ENCODE measurements around the gene PRR5L.

PRR5L gene

DNA sequence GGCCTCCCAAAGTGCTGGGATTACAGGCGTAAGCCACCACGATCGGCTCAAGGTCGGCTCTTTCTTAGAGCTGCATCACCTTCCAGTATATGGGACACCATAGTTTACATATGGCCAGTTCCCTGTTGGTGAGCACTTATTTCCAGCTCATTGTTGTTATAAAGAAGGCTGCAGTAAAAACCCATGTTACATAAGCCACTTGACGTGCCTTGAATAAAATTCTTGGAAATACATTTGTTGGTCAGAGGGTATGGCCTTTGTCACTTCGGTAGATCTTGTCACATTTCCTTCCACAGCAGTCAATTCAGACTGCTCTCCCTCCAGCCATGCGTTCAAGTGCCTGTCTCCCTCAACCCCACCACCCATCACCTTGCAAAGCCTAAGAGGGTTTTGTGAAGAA is 92.9 kb downstream of the PRR5L start:
- H4K20me1 ChIP-seq (ENCODE audit: insufficient read depth, low read length): no peaks in the 10 kb centered on the region
- no peak overlapping the region for H3K4me3 ChIP-seq (ENCODE audit: low read length)
- no peaks in the 10 kb centered on the region for H3K27me3 ChIP-seq (replicated peaks; ENCODE audit: insufficient read depth, low read length)
- H3K9me3 ChIP-seq (replicated peaks; ENCODE audit: insufficient read depth, low read length): no peaks in the 10 kb centered on the region
- H3K9me2 ChIP-seq (replicated peaks; ENCODE audit: insufficient read depth, low read length): no peaks in the 10 kb centered on the region
- no peak for DNase-seq
- no peak overlapping the region for H3K9ac ChIP-seq (ENCODE audit: low read length)
- no peaks in the 10 kb centered on the region for H3K36me3 ChIP-seq (replicated peaks; ENCODE audit: insufficient read depth, low read length)
- no peak overlapping the region for H3K27ac ChIP-seq (ENCODE audit: low read length)
- H3K79me2 ChIP-seq (ENCODE audit: low read length): no peaks in the 10 kb centered on the region
- TF ChIP-seq, protein P1, sequence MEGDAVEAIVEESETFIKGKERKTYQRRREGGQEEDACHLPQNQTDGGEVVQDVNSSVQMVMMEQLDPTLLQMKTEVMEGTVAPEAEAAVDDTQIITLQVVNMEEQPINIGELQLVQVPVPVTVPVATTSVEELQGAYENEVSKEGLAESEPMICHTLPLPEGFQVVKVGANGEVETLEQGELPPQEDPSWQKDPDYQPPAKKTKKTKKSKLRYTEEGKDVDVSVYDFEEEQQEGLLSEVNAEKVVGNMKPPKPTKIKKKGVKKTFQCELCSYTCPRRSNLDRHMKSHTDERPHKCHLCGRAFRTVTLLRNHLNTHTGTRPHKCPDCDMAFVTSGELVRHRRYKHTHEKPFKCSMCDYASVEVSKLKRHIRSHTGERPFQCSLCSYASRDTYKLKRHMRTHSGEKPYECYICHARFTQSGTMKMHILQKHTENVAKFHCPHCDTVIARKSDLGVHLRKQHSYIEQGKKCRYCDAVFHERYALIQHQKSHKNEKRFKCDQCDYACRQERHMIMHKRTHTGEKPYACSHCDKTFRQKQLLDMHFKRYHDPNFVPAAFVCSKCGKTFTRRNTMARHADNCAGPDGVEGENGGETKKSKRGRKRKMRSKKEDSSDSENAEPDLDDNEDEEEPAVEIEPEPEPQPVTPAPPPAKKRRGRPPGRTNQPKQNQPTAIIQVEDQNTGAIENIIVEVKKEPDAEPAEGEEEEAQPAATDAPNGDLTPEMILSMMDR (IDR thresholded peaks at IDR 0.05; ENCODE audit: low read length): no peak
- TF ChIP-seq EZH2phosphoT487 (IDR thresholded peaks at IDR 0.05; ENCODE audit: low read length): no peak
- no peak for TF ChIP-seq EZH2 (optimal IDR thresholded peaks at IDR 0.05; ENCODE audit: low read depth, low read length)
- no peaks in the 10 kb centered on the region for H3K4me1 ChIP-seq (ENCODE audit: low read length)
- H2AFZ ChIP-seq (ENCODE audit: low read length): no peak overlapping the region
- H3F3A ChIP-seq (ENCODE audit: insufficient read depth, low read length): no peaks in the 10 kb centered on the region
- H3K4me2 ChIP-seq (ENCODE audit: low read depth, low read length): no peak overlapping the region

GRCh38 chr11:36389811-36390210 is 93.7 kb downstream of the PRR5L start:
- TF ChIP-seq EZH2phosphoT487 (IDR thresholded peaks at IDR 0.05; ENCODE audit: low read length): no peak
- TF ChIP-seq EZH2 (optimal IDR thresholded peaks at IDR 0.05; ENCODE audit: low read depth, low read length): no peak
- TF ChIP-seq, protein P1 (IDR thresholded peaks at IDR 0.05; ENCODE audit: low read length): no peak
- Histone ChIP-seq H3K9ac (ENCODE audit: low read length) (no peak overlapping the region), H3K79me2 (ENCODE audit: low read length) (no peaks in the 10 kb centered on the region), H3K27ac (ENCODE audit: low read length) (no peak overlapping the region), H3K36me3 (replicated peaks; ENCODE audit: insufficient read depth, low read length) (no peaks in the 10 kb centered on the region), H2AFZ (ENCODE audit: low read length) (no peak overlapping the region), H3F3A (ENCODE audit: insufficient read depth, low read length) (no peaks in the 10 kb centered on the region), H3K27me3 (replicated peaks; ENCODE audit: insufficient read depth, low read length) (no peaks in the 10 kb centered on the region), H3K9me2 (replicated peaks; ENCODE audit: insufficient read depth, low read length) (no peaks in the 10 kb centered on the region), H4K20me1 (ENCODE audit: insufficient read depth, low read length) (no peaks in the 10 kb centered on the region), H3K4me1 (ENCODE audit: low read length) (no peaks in the 10 kb centered on the region), H3K4me2 (ENCODE audit: low read depth, low read length) (no peak overlapping the region), H3K4me3 (ENCODE audit: low read length) (no peak overlapping the region), H3K9me3 (replicated peaks; ENCODE audit: insufficient read depth, low read length) (no peaks in the 10 kb centered on the region)
- DNase-seq: no peak

DNA sequence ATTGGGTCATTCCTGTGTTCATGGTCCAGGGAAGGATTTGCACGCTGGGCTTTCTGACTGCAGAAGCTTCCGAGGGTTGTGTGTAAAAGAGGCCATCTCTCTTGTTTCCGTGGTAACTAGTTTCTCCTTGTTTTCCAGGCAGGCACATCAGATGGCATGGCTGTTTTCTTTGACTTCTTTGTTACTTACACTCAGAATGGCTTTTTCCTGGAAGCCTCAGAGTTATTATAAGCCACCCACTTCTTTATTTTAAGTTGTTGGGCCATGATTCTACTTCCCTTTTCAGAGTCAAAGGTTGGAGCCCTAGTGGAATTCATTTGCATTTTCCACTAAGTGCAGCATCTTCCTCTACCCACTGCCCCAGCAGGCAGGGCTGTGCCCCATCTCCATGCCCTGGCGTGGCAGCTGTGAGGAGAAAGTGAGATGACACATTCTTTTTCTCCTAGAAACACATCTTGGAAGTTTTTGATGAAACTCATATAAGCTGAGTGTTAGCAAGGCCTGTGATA is 94.9 kb downstream of the PRR5L start:
- Histone ChIP-seq H3K9me2 (replicated peaks; ENCODE audit: insufficient read depth, low read length) (no peaks in the 10 kb centered on the region), H2AFZ (ENCODE audit: low read length) (no peak overlapping the region), H3K36me3 (replicated peaks; ENCODE audit: insufficient read depth, low read length) (no peaks in the 10 kb centered on the region), H3K4me2 (ENCODE audit: low read depth, low read length) (no peak overlapping the region), H3K9me3 (replicated peaks; ENCODE audit: insufficient read depth, low read length) (no peaks in the 10 kb centered on the region), H3K9ac (ENCODE audit: low read length) (no peak overlapping the region), H3K27me3 (replicated peaks; ENCODE audit: insufficient read depth, low read length) (no peaks in the 10 kb centered on the region), H4K20me1 (ENCODE audit: insufficient read depth, low read length) (no peaks in the 10 kb centered on the region), H3K4me3 (ENCODE audit: low read length) (no peak overlapping the region), H3K79me2 (ENCODE audit: low read length) (no peaks in the 10 kb centered on the region), H3K27ac (ENCODE audit: low read length) (no peak overlapping the region), H3F3A (ENCODE audit: insufficient read depth, low read length) (no peaks in the 10 kb centered on the region), H3K4me1 (ENCODE audit: low read length) (no peaks in the 10 kb centered on the region)
- no peak for DNase-seq
- no peak for TF ChIP-seq EZH2phosphoT487 (IDR thresholded peaks at IDR 0.05; ENCODE audit: low read length)

GRCh38 chr11:36392196-36392595 is 96.1 kb downstream of the PRR5L start:
- Histone ChIP-seq H2AFZ (ENCODE audit: low read length) (no peak overlapping the region), H3K36me3 (replicated peaks; ENCODE audit: insufficient read depth, low read length) (no peaks in the 10 kb centered on the region), H3F3A (ENCODE audit: insufficient read depth, low read length) (no peaks in the 10 kb centered on the region), H3K9me2 (replicated peaks; ENCODE audit: insufficient read depth, low read length) (no peaks in the 10 kb centered on the region), H3K27me3 (replicated peaks; ENCODE audit: insufficient read depth, low read length) (no peaks in the 10 kb centered on the region), H3K27ac (ENCODE audit: low read length) (no peak overlapping the region), H3K4me1 (ENCODE audit: low read length) (no peaks in the 10 kb centered on the region), H3K4me3 (ENCODE audit: low read length) (no peak overlapping the region), H4K20me1 (ENCODE audit: insufficient read depth, low read length) (no peaks in the 10 kb centered on the region), H3K9ac (ENCODE audit: low read length) (no peak overlapping the region), H3K9me3 (replicated peaks; ENCODE audit: insufficient read depth, low read length) (no peaks in the 10 kb centered on the region), H3K79me2 (ENCODE audit: low read length) (no peaks in the 10 kb centered on the region), H3K4me2 (ENCODE audit: low read depth, low read length) (no peak overlapping the region)
- no peak for DNase-seq
- TF ChIP-seq EZH2phosphoT487 (IDR thresholded peaks at IDR 0.05; ENCODE audit: low read length) (no peak), EZH2 (optimal IDR thresholded peaks at IDR 0.05; ENCODE audit: low read depth, low read length) (no peak)
- TF ChIP-seq, protein P1 (IDR thresholded peaks at IDR 0.05; ENCODE audit: low read length): no peak

Measured in MM.1S (cell line).